Occipital lobe (tissue), 3 donors: ENCODE data around the gene NMT1. TPM values are rescaled to one million over a fixed set of nuclear protein-coding genes. Genes with fewer than 3 reads are reported as not detected.

Source experiments
- DNase-seq: peaks from one replicate; lab custom pipeline; 2025; lab: John Stamatoyannopoulos, UW
- small RNA-seq: library from RNA; depleted of rRNA; stranded (forward); fragments of <200 nt; gene quantifications from one replicate; pipeline ENCODE3, GENCODE V24; 2014
- total RNA-seq: library from RNA; depleted of rRNA; stranded (reverse); fragments of >200 nt; gene quantifications from one replicate; pipeline ENCODE4 v1.2.3, GENCODE V29; 2014

The NMT1 gene
- total RNA-seq, 1 donor from 2014 or later, result 27.9 TPM

DNA sequence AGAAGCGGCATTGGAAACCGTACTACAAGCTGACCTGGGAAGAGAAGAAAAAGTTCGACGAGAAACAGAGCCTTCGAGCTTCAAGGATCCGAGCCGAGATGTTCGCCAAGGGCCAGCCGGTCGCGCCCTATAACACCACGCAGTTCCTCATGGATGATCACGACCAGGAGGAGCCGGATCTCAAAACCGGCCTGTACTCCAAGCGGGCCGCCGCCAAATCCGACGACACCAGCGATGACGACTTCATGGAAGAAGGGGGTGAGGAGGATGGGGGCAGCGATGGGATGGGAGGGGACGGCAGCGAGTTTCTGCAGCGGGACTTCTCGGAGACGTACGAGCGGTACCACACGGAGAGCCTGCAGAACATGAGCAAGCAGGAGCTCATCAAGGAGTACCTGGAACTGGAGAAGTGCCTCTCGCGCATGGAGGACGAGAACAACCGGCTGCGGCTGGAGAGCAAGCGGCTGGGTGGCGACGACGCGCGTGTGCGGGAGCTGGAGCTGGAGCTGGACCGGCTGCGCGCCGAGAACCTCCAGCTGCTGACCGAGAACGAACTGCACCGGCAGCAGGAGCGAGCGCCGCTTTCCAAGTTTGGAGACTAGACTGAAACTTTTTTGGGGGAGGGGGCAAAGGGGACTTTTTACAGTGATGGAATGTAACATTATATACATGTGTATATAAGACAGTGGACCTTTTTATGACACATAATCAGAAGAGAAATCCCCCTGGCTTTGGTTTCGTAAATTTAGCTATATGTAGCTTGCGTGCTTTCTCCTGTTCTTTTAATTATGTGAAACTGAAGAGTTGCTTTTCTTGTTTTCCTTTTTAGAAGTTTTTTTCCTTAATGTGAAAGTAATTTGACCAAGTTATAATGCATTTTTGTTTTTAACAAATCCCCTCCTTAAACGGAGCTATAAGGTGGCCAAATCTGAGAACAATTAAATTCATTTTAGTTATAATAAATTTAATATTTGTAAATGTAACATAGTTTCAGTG lies 88.8 kb downstream of the NMT1 start:
- DNase-seq, result peak; percentile 69

DNA sequence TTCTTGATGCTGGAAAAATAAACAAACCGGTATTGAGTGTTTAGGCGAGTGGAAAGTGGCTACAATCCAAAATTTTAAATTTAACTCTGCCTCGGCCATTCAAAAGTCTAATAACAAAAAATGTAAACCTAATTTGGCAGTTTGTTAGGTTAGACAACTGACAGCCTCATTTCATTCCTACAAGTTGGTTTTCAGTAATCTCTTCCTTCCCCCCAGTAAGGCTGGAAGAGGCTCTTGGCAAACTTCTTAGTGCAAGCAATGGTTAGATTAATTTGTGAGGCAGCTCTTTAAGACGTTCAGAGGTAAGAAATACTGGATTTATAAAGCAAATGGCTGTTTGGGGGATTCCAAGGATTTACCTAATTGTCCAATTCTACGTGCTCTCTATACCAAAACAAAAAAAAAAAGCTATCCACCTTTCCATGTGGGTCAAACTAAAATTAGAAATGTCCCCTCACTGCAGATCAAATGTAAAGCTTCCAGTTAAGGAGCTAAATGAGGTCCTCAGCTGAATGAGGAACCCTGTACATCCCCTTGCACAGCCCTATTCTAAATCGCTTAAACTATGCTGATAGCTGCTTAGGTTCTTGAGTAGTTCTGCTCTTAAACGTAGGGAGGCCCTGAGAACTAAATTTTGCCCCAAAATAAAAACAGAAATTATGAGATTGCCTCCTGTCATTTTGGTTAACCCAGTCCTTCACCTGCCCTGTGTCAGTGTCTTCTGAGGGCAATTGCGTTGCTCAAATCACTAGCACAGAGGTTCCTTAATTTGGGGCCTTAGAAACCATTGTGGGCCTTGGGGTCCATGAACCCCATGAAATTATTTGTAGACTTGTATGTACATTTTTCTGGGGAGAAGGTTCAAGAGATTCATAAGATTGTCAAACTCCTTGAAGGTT lies 90.0 kb downstream of the NMT1 start:
- DNase-seq, result no peak

DNA sequence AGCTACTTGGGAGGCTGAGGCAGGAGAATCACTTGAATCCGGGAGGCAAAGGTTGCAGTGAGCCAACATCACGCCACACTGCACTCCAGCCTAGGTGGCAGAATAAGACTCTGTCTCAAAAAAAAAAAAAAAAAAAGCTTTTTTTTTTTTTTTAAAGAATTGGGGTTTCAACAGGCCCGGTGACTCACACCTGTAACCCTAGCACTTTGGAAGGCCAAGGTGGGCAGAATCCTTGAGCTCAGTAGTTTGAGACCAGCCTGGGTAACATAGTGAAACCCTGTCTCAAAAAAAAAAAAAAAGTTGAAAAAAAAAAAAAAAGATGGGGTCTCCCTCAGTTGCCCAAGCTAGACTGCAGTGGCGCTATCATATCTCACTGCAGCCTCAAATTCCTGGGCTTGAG lies 93.9 kb downstream of the NMT1 start:
- no peak for DNase-seq

GRCh38 chr17:45155483-45155882 lies 94.4 kb downstream of the NMT1 start:
- no peak for DNase-seq

GRCh38 chr17:45156242-45156641 lies 95.1 kb downstream of the NMT1 start:
- no peak for DNase-seq

Small RNA genes within 50 kb of the gene (small RNA-seq; reads per million reads assigned to genes)
- gene MIR6784 (not detected), gene RF00019 (not detected)

Other genes with a start within 250 kb of the NMT1 start
- gene GJC1, start 231.0 kb upstream of the NMT1 start, total RNA-seq, result 81.3 TPM
- 3.7 TPM for gene HIGD1B, start 213.4 kb upstream of the NMT1 start, total RNA-seq
- gene EFTUD2, start 161.9 kb upstream of the NMT1 start, total RNA-seq, result 88.9 TPM
- 708 TPM for gene GFAP, start 145.8 kb upstream of the NMT1 start, total RNA-seq
- 0.16 TPM for gene KIF18B, start 113.5 kb upstream of the NMT1 start, total RNA-seq
- gene C1QL1, start 93.0 kb upstream of the NMT1 start, total RNA-seq, result 4.1 TPM
- gene DCAKD, start 9.7 kb upstream of the NMT1 start, total RNA-seq, result 47.6 TPM
- gene PLCD3, start 71.2 kb downstream of the NMT1 start, total RNA-seq, result 3.1 TPM
- gene ACBD4, start 74.4 kb downstream of the NMT1 start, total RNA-seq, result 3.0 TPM
- gene HEXIM1, start 87.2 kb downstream of the NMT1 start, total RNA-seq, result 8.0 TPM
- gene HEXIM2, start 100.6 kb downstream of the NMT1 start, total RNA-seq, result 8.1 TPM
- gene FMNL1, start 160.6 kb downstream of the NMT1 start, total RNA-seq, result 1.9 TPM
- not detected for gene SPATA32, start 200.8 kb downstream of the NMT1 start, total RNA-seq